ENCODE data around the gene LALBA.

GRCh38 chr12:48557919-48558318, 11.9 kb downstream of the LALBA start:
- TF ChIP-seq CTCF (conservative IDR thresholded peaks at IDR 0.05) = no peak
- TF ChIP-seq ZFX (IDR thresholded peaks at IDR 0.05) = no peak

Data from C4-2B (cell line).